ENCODE measurements around the gene NUAK2.

NUAK2 gene

DNA sequence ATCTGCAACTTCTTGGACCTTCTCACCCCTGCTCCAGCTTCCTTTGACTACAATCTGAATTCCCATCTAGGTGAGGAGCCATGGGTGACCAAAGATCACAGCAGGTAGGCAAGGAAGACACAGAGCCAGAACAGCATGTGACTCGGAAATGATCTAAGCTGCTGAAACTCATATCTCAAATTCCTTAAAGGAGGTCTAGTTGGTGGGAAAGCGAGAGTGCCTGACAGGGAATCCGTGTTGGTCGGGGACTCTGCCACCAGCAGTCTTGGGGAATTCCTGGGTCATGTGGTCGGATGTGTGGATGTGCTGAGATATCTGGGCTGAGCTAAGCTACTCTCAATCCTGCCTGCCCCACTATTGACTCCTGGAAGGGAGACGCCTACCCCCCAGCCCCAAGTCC, 3.2 kb upstream of the NUAK2 start:
- Histone ChIP-seq H3K4me1 (ENCODE audit: control insufficient read depth in 2 of 2, insufficient read depth in 1 of 2, low read depth in 1 of 2, low read length in 2 of 2) (peaks cover 7 to 18% of the 10 kb centered on the region in 2 donors), H3K27ac (replicated peaks; ENCODE audit: low read length) (peak overlapping the region; percentile 65), H3K14ac (ENCODE audit: low read length) (no peak overlapping the region), H3K4me2 (ENCODE audit: insufficient read depth, low read length, poor library complexity, severe bottlenecking) (no peak overlapping the region), H2AK5ac (ENCODE audit: low read depth, low read length) (peak overlapping the region; percentile 3), H2BK5ac (ENCODE audit: low read length) (peak overlapping the region; percentile 97), H3K9me3 (replicated peaks in 1 of 2; ENCODE audit: control insufficient read depth in 2 of 2, insufficient read depth in 1 of 2, low read depth in 1 of 2, low read length in 2 of 2) (no peaks in the 10 kb centered on the region), H2AFZ (ENCODE audit: low read length) (peak overlapping the region; percentile 30), H3K79me1 (ENCODE audit: low read depth, low read length) (no peaks in the 10 kb centered on the region), H2BK120ac (ENCODE audit: low read depth, low read length) (peak overlapping the region; percentile 85), H3K4me3 (ENCODE audit: low read length in 2 of 2) (no peak overlapping the region), H3K18ac (ENCODE audit: low read length) (peak overlapping the region; percentile 93), H3K9ac (ENCODE audit: low read depth, low read length, poor library complexity) (no peak overlapping the region), H3K27me3 (ENCODE audit: control insufficient read depth in 3 of 3, insufficient read depth in 3 of 3, low read depth in 1 of 3, low read length in 3 of 3) (peaks cover 0 to 3% (median 0%) of the 10 kb centered on the region in 3 experiments), H4K91ac (ENCODE audit: low read depth, low read length, poor library complexity) (peak overlapping the region; percentile 86), H3K36me3 (replicated peaks in 1 of 2; ENCODE audit: control insufficient read depth in 2 of 2, insufficient read depth in 2 of 2, low read length in 2 of 2) (peaks cover 0 to 3% of the 10 kb centered on the region in 2 donors), H3K23ac (ENCODE audit: low read depth, low read length, poor library complexity) (no peak overlapping the region), H2BK12ac (ENCODE audit: low read length) (peak overlapping the region; percentile 1), H3K4ac (ENCODE audit: low read length) (peak overlapping the region; percentile 7), H4K8ac (ENCODE audit: low read depth, low read length) (peak overlapping the region; percentile 94), H2BK15ac (ENCODE audit: low read length) (no peak overlapping the region)
- no peak for DNase-seq (ENCODE audit: low spot score)
- WGBS, 2 donors (ENCODE audit: extremely low coverage in 2 of 2, insufficient read length in 2 of 2, insufficient replicate concordance in 1 of 2): no CpG with 5 or more reads among the region's 6 CpGs

GRCh38 chr1:205323794-205324193, 2.2 kb upstream of the NUAK2 start:
- Histone ChIP-seq H2BK5ac (ENCODE audit: low read length) (no peak overlapping the region), H2AFZ (ENCODE audit: low read length) (no peak overlapping the region), H3K18ac (ENCODE audit: low read length) (no peak overlapping the region), H3K27me3 (ENCODE audit: control insufficient read depth in 3 of 3, insufficient read depth in 3 of 3, low read depth in 1 of 3, low read length in 3 of 3) (no peaks in the 10 kb centered on the region), H3K4me2 (ENCODE audit: insufficient read depth, low read length, poor library complexity, severe bottlenecking) (no peak overlapping the region), H3K9me3 (replicated peaks in 1 of 2; ENCODE audit: control insufficient read depth in 2 of 2, insufficient read depth in 1 of 2, low read depth in 1 of 2, low read length in 2 of 2) (no peaks in the 10 kb centered on the region), H3K4ac (ENCODE audit: low read length) (no peak overlapping the region), H2BK15ac (ENCODE audit: low read length) (no peak overlapping the region), H2BK120ac (ENCODE audit: low read depth, low read length) (no peak overlapping the region), H3K36me3 (replicated peaks in 1 of 2; ENCODE audit: control insufficient read depth in 2 of 2, insufficient read depth in 2 of 2, low read length in 2 of 2) (peaks cover 0 to 13% of the 10 kb centered on the region in 2 donors), H3K4me3 (ENCODE audit: low read length in 2 of 2) (no peak overlapping the region), H4K91ac (ENCODE audit: low read depth, low read length, poor library complexity) (no peak overlapping the region), H2AK5ac (ENCODE audit: low read depth, low read length) (no peak overlapping the region), H3K14ac (ENCODE audit: low read length) (no peak overlapping the region), H3K9ac (ENCODE audit: low read depth, low read length, poor library complexity) (no peak overlapping the region), H3K27ac (replicated peaks; ENCODE audit: low read length) (no peak overlapping the region), H4K8ac (ENCODE audit: low read depth, low read length) (no peak overlapping the region), H2BK12ac (ENCODE audit: low read length) (no peak overlapping the region), H3K4me1 (ENCODE audit: control insufficient read depth in 2 of 2, insufficient read depth in 1 of 2, low read depth in 1 of 2, low read length in 2 of 2) (peaks cover 10 to 18% of the 10 kb centered on the region in 2 donors), H3K79me1 (ENCODE audit: low read depth, low read length) (no peaks in the 10 kb centered on the region), H3K23ac (ENCODE audit: low read depth, low read length, poor library complexity) (no peak overlapping the region)
- no peak for DNase-seq (ENCODE audit: low spot score)
- whole genome bisulfite sequencing, 2 donors (ENCODE audit: extremely low coverage in 2 of 2, insufficient read length in 2 of 2, insufficient replicate concordance in 1 of 2): no CpG with 5 or more reads among the region's 6 CpGs

- no CpG with 5 or more reads among the region's 5 CpGs for WGBS, 2 donors (ENCODE audit: extremely low coverage in 2 of 2, insufficient read length in 2 of 2, insufficient replicate concordance in 1 of 2)
- H3K14ac ChIP-seq (ENCODE audit: low read length): no peak overlapping the region
- no peak for DNase-seq (ENCODE audit: low spot score)
- peaks cover 28 to 29% of the 10 kb centered on the region in 2 donors for H3K4me1 ChIP-seq (ENCODE audit: control insufficient read depth in 2 of 2, insufficient read depth in 1 of 2, low read depth in 1 of 2, low read length in 2 of 2)
- no peak overlapping the region for H3K18ac ChIP-seq (ENCODE audit: low read length)
- H3K27me3 ChIP-seq (ENCODE audit: control insufficient read depth in 3 of 3, insufficient read depth in 3 of 3, low read depth in 1 of 3, low read length in 3 of 3): no peaks in the 10 kb centered on the region
- H4K8ac ChIP-seq (ENCODE audit: low read depth, low read length): no peak overlapping the region
- peak overlapping the region; percentile 37 for H3K27ac ChIP-seq (replicated peaks; ENCODE audit: low read length)
- H3K79me1 ChIP-seq (ENCODE audit: low read depth, low read length): no peaks in the 10 kb centered on the region
- peak overlapping the region in 1 of 2 donors; percentile 96 for H3K4me3 ChIP-seq (ENCODE audit: low read length in 2 of 2)
- H2BK15ac ChIP-seq (ENCODE audit: low read length): no peak overlapping the region
- no peak overlapping the region for H3K9ac ChIP-seq (ENCODE audit: low read depth, low read length, poor library complexity)
- H2BK5ac ChIP-seq (ENCODE audit: low read length): no peak overlapping the region
- H3K4ac ChIP-seq (ENCODE audit: low read length): no peak overlapping the region
- no peak overlapping the region for H3K4me2 ChIP-seq (ENCODE audit: insufficient read depth, low read length, poor library complexity, severe bottlenecking)
- no peak overlapping the region for H2BK12ac ChIP-seq (ENCODE audit: low read length)
- H2AK5ac ChIP-seq (ENCODE audit: low read depth, low read length): no peak overlapping the region
- no peak overlapping the region for H2BK120ac ChIP-seq (ENCODE audit: low read depth, low read length)
- peaks cover 8 to 32% of the 10 kb centered on the region in 2 donors for H3K36me3 ChIP-seq (replicated peaks in 1 of 2; ENCODE audit: control insufficient read depth in 2 of 2, insufficient read depth in 2 of 2, low read length in 2 of 2)
- H2AFZ ChIP-seq (ENCODE audit: low read length): peak overlapping the region; percentile 75
- no peak overlapping the region for H3K23ac ChIP-seq (ENCODE audit: low read depth, low read length, poor library complexity)
- no peak overlapping the region for H4K91ac ChIP-seq (ENCODE audit: low read depth, low read length, poor library complexity)
- no peaks in the 10 kb centered on the region for H3K9me3 ChIP-seq (replicated peaks in 1 of 2; ENCODE audit: control insufficient read depth in 2 of 2, insufficient read depth in 1 of 2, low read depth in 1 of 2, low read length in 2 of 2)
Observed at GRCh38 chr1:205321959-205322283, 376 bp upstream of the NUAK2 start.

DNA sequence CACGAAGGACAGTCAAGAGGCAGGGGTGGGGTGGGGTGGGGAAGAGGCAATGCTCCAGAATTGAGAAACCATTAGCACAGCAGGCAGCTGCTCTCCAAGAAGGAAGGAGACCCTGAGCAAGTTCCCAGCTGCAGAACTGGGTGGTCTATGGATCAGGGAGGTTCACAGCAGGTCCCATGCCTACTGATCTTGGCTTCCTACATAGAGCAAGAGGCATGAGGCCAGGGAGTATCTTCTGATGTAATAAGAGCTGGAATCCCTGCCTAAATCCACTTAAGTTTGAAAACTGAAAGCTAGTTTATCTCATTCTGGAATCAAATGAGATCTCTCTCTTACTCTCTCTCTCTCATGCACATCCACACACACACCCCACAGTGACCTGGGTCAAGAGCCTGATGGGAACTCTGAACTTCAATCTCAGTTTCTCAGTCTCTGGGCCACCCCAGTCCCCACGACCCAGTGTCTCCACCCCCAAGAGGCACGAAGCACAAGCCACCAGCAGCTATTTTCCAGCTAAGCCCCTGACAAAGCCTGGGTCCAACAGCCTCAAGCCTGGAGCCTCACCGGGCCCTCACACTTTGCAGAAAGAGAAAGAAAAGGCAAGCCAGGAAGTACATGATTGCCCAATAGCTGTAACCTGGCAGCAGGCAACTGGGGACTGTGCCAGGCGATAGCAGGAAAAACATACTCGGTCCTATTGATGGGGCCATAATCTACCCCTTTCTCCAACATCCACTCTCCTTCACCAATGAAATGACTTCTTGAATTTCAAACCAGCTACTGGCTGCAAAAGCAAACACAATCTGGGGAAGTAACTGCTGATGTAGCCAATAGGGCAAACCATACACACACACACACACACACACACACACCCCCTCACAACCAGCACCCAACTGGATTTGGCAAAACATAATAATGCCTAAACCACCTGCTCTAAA, 2.2 kb downstream of the NUAK2 start:
- Histone ChIP-seq H3K27me3 (ENCODE audit: control insufficient read depth in 3 of 3, insufficient read depth in 3 of 3, low read depth in 1 of 3, low read length in 3 of 3) (no peaks in the 10 kb centered on the region), H4K8ac (ENCODE audit: low read depth, low read length) (no peak overlapping the region), H2BK12ac (ENCODE audit: low read length) (no peak overlapping the region), H2AK5ac (ENCODE audit: low read depth, low read length) (no peak overlapping the region), H3K4me3 (ENCODE audit: low read length in 2 of 2) (peak overlapping the region; percentile 58 to 82), H3K14ac (ENCODE audit: low read length) (no peak overlapping the region), H3K18ac (ENCODE audit: low read length) (peak overlapping the region; percentile 50), H3K4me2 (ENCODE audit: insufficient read depth, low read length, poor library complexity, severe bottlenecking) (peak overlapping the region; percentile 92), H3K9me3 (replicated peaks in 1 of 2; ENCODE audit: control insufficient read depth in 2 of 2, insufficient read depth in 1 of 2, low read depth in 1 of 2, low read length in 2 of 2) (no peaks in the 10 kb centered on the region), H3K36me3 (replicated peaks in 1 of 2; ENCODE audit: control insufficient read depth in 2 of 2, insufficient read depth in 2 of 2, low read length in 2 of 2) (peaks cover 8 to 43% of the 10 kb centered on the region in 2 donors), H2BK15ac (ENCODE audit: low read length) (no peak overlapping the region), H3K27ac (replicated peaks; ENCODE audit: low read length) (peak overlapping the region; percentile 96), H3K9ac (ENCODE audit: low read depth, low read length, poor library complexity) (peak overlapping the region; percentile 54), H3K4me1 (ENCODE audit: control insufficient read depth in 2 of 2, insufficient read depth in 1 of 2, low read depth in 1 of 2, low read length in 2 of 2) (peaks cover 35 to 49% of the 10 kb centered on the region in 2 donors), H2AFZ (ENCODE audit: low read length) (no peak overlapping the region), H3K79me1 (ENCODE audit: low read depth, low read length) (no peaks in the 10 kb centered on the region), H2BK5ac (ENCODE audit: low read length) (peak overlapping the region; percentile 14), H3K4ac (ENCODE audit: low read length) (no peak overlapping the region), H4K91ac (ENCODE audit: low read depth, low read length, poor library complexity) (no peak overlapping the region), H3K23ac (ENCODE audit: low read depth, low read length, poor library complexity) (no peak overlapping the region), H2BK120ac (ENCODE audit: low read depth, low read length) (no peak overlapping the region)
- DNase-seq (ENCODE audit: low spot score): no peak
- no CpG with 5 or more reads among the region's 6 CpGs for WGBS, 2 donors (ENCODE audit: extremely low coverage in 2 of 2, insufficient read length in 2 of 2, insufficient replicate concordance in 1 of 2)

Data from neuronal stem cell (in vitro differentiated cells).